Testis (tissue), 3 donors: ENCODE results near the gene RNF227. TPM values are rescaled to one million over a fixed set of nuclear protein-coding genes. Genes with fewer than 3 reads are reported as not detected.

Experiments used
- DNase-seq: peaks from one replicate; pipeline ENCODE4 v3.0.0-alpha.2; 2019
- H3K27ac ChIP-seq, 2 donors: fragments of 200-600 bp; sonication (generic); one replicate each; pipeline ENCODE4 v1.5.1; 2019
- H3K27me3 ChIP-seq: fragments of 200-600 bp; sonication (generic); one replicate; pipeline ENCODE4 v1.5.1; 2019
- H3K36me3 ChIP-seq: fragments of 200-600 bp; sonication (generic); one replicate; pipeline ENCODE4 v1.5.1; 2017; ENCODE audit warnings: low read depth; ENCODE audit errors: missing control alignments
- H3K4me1 ChIP-seq: fragments of 200-600 bp; sonication (generic); one replicate; pipeline ENCODE4 v1.5.1; 2019
- H3K4me3 ChIP-seq, 2 donors: fragments of 200-600 bp; sonication (generic); one replicate each; pipeline ENCODE4 v1.5.1; 2017 to 2019
- H3K9me3 ChIP-seq: fragments of 200-600 bp; sonication (generic); one replicate; pipeline ENCODE4 v1.5.1; 2017
- CTCF ChIP-seq, 3 experiments: fragments of 450-650 bp in 2 of 3; fragments of 200-600 bp in 1 of 3; sonication (generic) in 1 of 3; IDR thresholded peaks; one replicate each; pipeline ENCODE4 v1.5.1; 2016 to 2019; ENCODE audit warnings: antibody characterized with exemption in 3 of 3, mild to moderate bottlenecking in 2 of 3, moderate library complexity in 1 of 3
- POLR2A ChIP-seq: fragments of 450-650 bp; IDR thresholded peaks from one replicate; pipeline ENCODE4 v1.6.1; 2017; ENCODE audit warnings: antibody characterized with exemption, mild to moderate bottlenecking, moderate library complexity
- WGBS, 2 donors: methylation state at CpG; one replicate each; pipeline ENCODE4 v1.1.5; 2018; 5-methylcytosine and 5-hydroxymethylcytosine counted together
- intact Hi-C: fragments of 100-400 bp; cut with DNase I; formaldehyde crosslinking; loops from one replicate; pipeline ENCODE4 v1.15.1; 2023; ENCODE audit warnings: low total_unique reads
- polyA plus RNA-seq: library from polyadenylated mRNA; stranded (reverse); fragments of 350-450 nt; fragmentation: Illumina TruSeq; extraction: RNeasy Lipid Tissue Mini Kit (QIAGEN cat#74804); gene quantifications from one replicate; pipeline ENCODE4 v1.2.3, GENCODE V29; 2014; ENCODE audit warnings: low read depth, low replicate concordance; ENCODE audit not compliant: insufficient read depth
- total RNA-seq, 2 donors: library from RNA; depleted of rRNA; stranded (reverse); fragments of >200 nt; gene quantifications; one replicate each; pipeline ENCODE4 v1.2.3, GENCODE V29; 2016

RNF227 gene
- total and polyA plus RNA-seq, 3 donors from 2014 or later, result 6.5 to 27.9 (median 16.2) TPM

- H3K4me3 ChIP-seq, result no peak overlapping the region
- TF ChIP-seq POLR2A (no peak), CTCF (IDR thresholded peaks at IDR 0.05) (no peak)
- intact Hi-C loops, result loop anchor here (5.0 kb wide), 1 partner anchor 81 kb away; no protein-coding TSS in a partner anchor
- H3K36me3 ChIP-seq, result no peaks in the 10 kb centered on the region
- H3K27ac ChIP-seq, result no peak overlapping the region
- H3K27me3 ChIP-seq, result no peaks in the 10 kb centered on the region
- no peaks in the 10 kb centered on the region for H3K9me3 ChIP-seq
- H3K4me1 ChIP-seq, result peaks cover 6% of the 10 kb centered on the region
- DNase-seq, result no peak
- 71 to 76% methylated on average over 8 to 9 of the region's 9 CpGs for WGBS, 2 donors
These were observed 5.0 kb downstream of the RNF227 start for GRCh38 chr17:7911116-7911515.

GRCh38 chr17:7910711-7911110 lies 5.4 kb downstream of the RNF227 start:
- no peaks in the 10 kb centered on the region for H3K36me3 ChIP-seq
- TF ChIP-seq CTCF (IDR thresholded peaks at IDR 0.05) (no peak), POLR2A (no peak)

GRCh38 chr17:7910281-7910680 lies 5.8 kb downstream of the RNF227 start:
- intact Hi-C loops, result loop anchor here (5.0 kb wide), 1 partner anchor 82 kb away; no protein-coding TSS in a partner anchor
- 94 to 95% methylated on average over 15 of the region's 15 CpGs for WGBS, 2 donors
- Histone ChIP-seq H3K9me3 (no peaks in the 10 kb centered on the region), H3K27ac (no peak overlapping the region), H3K4me1 (peaks cover 6% of the 10 kb centered on the region), H3K36me3 (no peaks in the 10 kb centered on the region), H3K27me3 (no peaks in the 10 kb centered on the region), H3K4me3 (no peak overlapping the region)
- no peak for TF ChIP-seq CTCF (IDR thresholded peaks at IDR 0.05)
- TF ChIP-seq POLR2A, result no peak
- DNase-seq, result no peak

More at GRCh38 chr17:7910711-7911110, 5.4 kb downstream of the RNF227 start:
- intact Hi-C loops, result loop anchor here (5.0 kb wide), 1 partner anchor 82 kb away; no protein-coding TSS in a partner anchor
- DNase-seq, result no peak
- no peak overlapping the region for H3K4me3 ChIP-seq
- H3K9me3 ChIP-seq, result no peaks in the 10 kb centered on the region
- H3K4me1 ChIP-seq, result peaks cover 6% of the 10 kb centered on the region
- H3K27ac ChIP-seq, result no peak overlapping the region
- WGBS, 2 donors, result 94 to 96% methylated on average over 13 of the region's 13 CpGs
- no peaks in the 10 kb centered on the region for H3K27me3 ChIP-seq

DNA sequence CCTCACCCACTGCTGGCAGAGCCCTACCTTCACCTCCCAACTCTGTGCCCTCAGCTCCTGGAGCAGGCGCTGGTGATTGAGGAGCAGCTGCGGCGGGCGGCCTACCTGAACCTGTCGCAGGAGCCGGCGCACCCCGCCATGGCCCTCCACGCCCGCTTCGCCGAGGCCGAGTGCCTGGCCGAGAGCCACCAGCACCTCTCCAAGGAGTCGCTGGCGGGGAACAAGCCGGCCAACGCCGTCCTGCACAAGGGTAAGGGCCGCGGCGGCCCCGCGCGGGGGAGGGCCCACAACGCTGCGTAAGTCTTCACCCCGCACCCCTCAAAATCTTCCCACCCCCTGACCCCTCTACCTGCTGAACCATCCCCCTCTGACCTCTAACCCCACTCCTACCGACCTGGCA lies 7.0 kb downstream of the RNF227 start:
- Histone ChIP-seq H3K27me3 (no peaks in the 10 kb centered on the region), H3K4me1 (no peaks in the 10 kb centered on the region), H3K4me3 (no peak overlapping the region), H3K9me3 (no peaks in the 10 kb centered on the region), H3K27ac (no peak overlapping the region), H3K36me3 (no peaks in the 10 kb centered on the region)
- intact Hi-C loops, result no loop called here
- no peak for DNase-seq
- TF ChIP-seq POLR2A (no peak), CTCF (IDR thresholded peaks at IDR 0.05) (no peak)
- WGBS, 2 donors, result 78 to 94% methylated on average over 5 to 29 of the region's 29 CpGs
